ENCODE results near the gene FGD3.

FGD3 gene

DNA sequence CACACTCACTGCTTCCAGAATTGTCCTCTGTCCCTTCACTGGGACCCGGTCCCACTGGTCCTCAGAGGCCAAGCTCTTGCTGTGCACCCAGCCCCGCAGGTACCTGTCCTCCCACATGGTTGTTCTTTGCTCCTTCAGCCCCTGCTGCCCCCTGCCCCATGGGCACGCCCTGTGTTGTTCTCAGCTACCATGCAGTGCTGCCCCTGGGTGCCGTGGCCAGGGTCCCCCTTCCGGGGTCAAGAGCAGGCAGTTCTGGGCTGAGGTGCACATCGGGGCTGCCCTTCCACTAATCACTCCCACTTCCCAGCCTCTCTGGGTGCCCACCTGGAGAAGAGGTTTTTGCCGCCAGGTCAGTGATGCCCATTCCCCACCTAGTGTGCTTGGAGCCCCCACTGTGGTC lies 79.3 kb downstream of the FGD3 start:
- no peak overlapping the region for H3K27ac ChIP-seq (ENCODE audit: low read depth, low read length)
- no peak overlapping the region for H3K4me2 ChIP-seq (ENCODE audit: low read length)
- H4K8ac ChIP-seq (ENCODE audit: low read depth, low read length) = no peak overlapping the region
- H3K27me3 ChIP-seq (ENCODE audit: insufficient read depth, low read length, poor library complexity) = no peaks in the 10 kb centered on the region
- H3K18ac ChIP-seq (ENCODE audit: low read length) = no peak overlapping the region
- no peak overlapping the region for H3K23ac ChIP-seq (ENCODE audit: low read length)
- H3K4me1 ChIP-seq (ENCODE audit: control insufficient read depth, low read depth, low read length) = no peaks in the 10 kb centered on the region
- no peak overlapping the region for H2BK120ac ChIP-seq (ENCODE audit: low read depth, low read length)
- H2BK5ac ChIP-seq (ENCODE audit: low read length) = no peak overlapping the region
- DNase-seq = no peak
- no peak overlapping the region for H3K4me3 ChIP-seq (ENCODE audit: low read length)
- no CpG with 5 or more reads among the region's 7 CpGs for WGBS (ENCODE audit: extremely low coverage, insufficient coverage, low lambda C conversion rate)
- H2BK15ac ChIP-seq (replicated peaks; ENCODE audit: low read depth) = no peak overlapping the region
- H3K9ac ChIP-seq (ENCODE audit: low read length) = no peak overlapping the region
- no peak overlapping the region for H3K4ac ChIP-seq (ENCODE audit: low read depth, low read length)
- H3K56ac ChIP-seq (ENCODE audit: low read length) = no peak overlapping the region
- no peaks in the 10 kb centered on the region for H3K79me1 ChIP-seq (ENCODE audit: low read length)
- no peak overlapping the region for H4K5ac ChIP-seq (ENCODE audit: low read length)
- H2AK5ac ChIP-seq (ENCODE audit: low read length) = no peak overlapping the region
- no peaks in the 10 kb centered on the region for H3K36me3 ChIP-seq (ENCODE audit: control insufficient read depth, insufficient read depth, low read length)
- H3K79me2 ChIP-seq (ENCODE audit: control insufficient read depth, insufficient read depth, low read length) = no peaks in the 10 kb centered on the region

- Histone ChIP-seq H3K27ac (ENCODE audit: low read depth, low read length) (no peak overlapping the region), H3K27me3 (ENCODE audit: insufficient read depth, low read length, poor library complexity) (no peaks in the 10 kb centered on the region), H2BK120ac (ENCODE audit: low read depth, low read length) (no peak overlapping the region), H3K23ac (ENCODE audit: low read length) (no peak overlapping the region), H3K4ac (ENCODE audit: low read depth, low read length) (no peak overlapping the region), H3K4me1 (ENCODE audit: control insufficient read depth, low read depth, low read length) (no peaks in the 10 kb centered on the region), H3K4me3 (ENCODE audit: low read length) (no peak overlapping the region), H3K36me3 (ENCODE audit: control insufficient read depth, insufficient read depth, low read length) (no peaks in the 10 kb centered on the region), H2AK5ac (ENCODE audit: low read length) (no peak overlapping the region), H3K79me1 (ENCODE audit: low read length) (no peaks in the 10 kb centered on the region), H3K4me2 (ENCODE audit: low read length) (no peak overlapping the region), H3K79me2 (ENCODE audit: control insufficient read depth, insufficient read depth, low read length) (no peaks in the 10 kb centered on the region), H4K5ac (ENCODE audit: low read length) (no peak overlapping the region), H3K56ac (ENCODE audit: low read length) (no peak overlapping the region), H3K9ac (ENCODE audit: low read length) (no peak overlapping the region), H2BK15ac (replicated peaks; ENCODE audit: low read depth) (no peak overlapping the region), H2BK5ac (ENCODE audit: low read length) (no peak overlapping the region), H4K8ac (ENCODE audit: low read depth, low read length) (no peak overlapping the region), H3K18ac (ENCODE audit: low read length) (no peak overlapping the region)
- DNase-seq = no peak
- WGBS (ENCODE audit: extremely low coverage, insufficient coverage, low lambda C conversion rate) = no CpG with 5 or more reads among the region's 10 CpGs
Measured at GRCh38 chr9:93027750-93028149, 80.4 kb downstream of the FGD3 start.

GRCh38 chr9:93028448-93029006 lies 81.2 kb downstream of the FGD3 start:
- no CpG with 5 or more reads among the region's 6 CpGs for WGBS (ENCODE audit: extremely low coverage, insufficient coverage, low lambda C conversion rate)
- no peak overlapping the region for H3K4me2 ChIP-seq (ENCODE audit: low read length)
- H3K18ac ChIP-seq (ENCODE audit: low read length) = no peak overlapping the region

DNA sequence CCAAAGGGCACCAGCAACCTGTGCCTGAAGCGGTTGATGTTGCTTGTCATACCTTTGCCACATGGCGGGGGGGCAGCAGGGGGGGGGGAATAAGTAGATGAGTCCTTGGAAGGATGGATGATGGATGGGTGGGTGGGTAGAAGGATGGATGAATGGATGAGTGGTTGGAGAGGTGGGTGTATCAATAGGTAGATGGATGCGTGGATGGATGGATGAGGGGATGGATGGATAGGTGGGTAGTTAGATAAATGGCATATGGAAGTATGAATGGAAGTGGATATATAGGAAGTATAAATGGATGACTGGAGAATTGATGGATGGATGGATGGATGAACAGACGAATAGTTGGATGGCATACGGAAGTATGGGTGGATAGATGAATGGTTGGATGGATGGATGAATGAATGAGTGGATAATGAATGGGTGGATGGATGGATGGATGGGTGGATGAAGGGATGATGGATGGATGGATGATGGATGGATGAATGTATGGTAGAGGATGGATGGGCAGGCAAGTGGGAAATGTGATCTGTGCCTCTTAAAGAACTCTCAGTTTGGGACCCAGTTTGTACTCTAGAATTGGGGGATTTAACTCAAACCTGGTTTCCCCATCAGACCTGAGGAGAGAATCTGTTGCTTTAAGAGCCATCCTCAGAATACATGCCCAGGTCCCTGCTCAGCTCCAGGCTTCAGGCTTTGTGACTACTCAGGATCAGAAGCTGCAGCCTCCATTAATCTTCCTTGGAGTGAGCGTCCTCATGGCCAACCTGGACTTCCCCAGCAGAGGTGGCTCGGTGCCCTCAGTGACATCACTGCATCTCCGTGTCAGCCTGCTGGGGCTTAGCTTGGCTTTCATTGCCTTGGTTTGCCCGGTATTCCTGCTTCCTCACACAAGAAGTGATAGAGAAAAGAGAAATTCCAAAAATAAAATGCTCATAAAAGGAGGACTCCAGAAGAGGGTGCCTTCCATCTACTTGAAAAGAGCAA lies 83.6 kb downstream of the FGD3 start:
- H3K4ac ChIP-seq (ENCODE audit: low read depth, low read length) = no peak overlapping the region
- no peaks in the 10 kb centered on the region for H3K79me1 ChIP-seq (ENCODE audit: low read length)
- no peaks in the 10 kb centered on the region for H3K27me3 ChIP-seq (ENCODE audit: insufficient read depth, low read length, poor library complexity)
- H2BK120ac ChIP-seq (ENCODE audit: low read depth, low read length) = no peak overlapping the region
- no peaks in the 10 kb centered on the region for H3K36me3 ChIP-seq (ENCODE audit: control insufficient read depth, insufficient read depth, low read length)
- H3K4me3 ChIP-seq (ENCODE audit: low read length) = no peak overlapping the region
- no peaks in the 10 kb centered on the region for H3K79me2 ChIP-seq (ENCODE audit: control insufficient read depth, insufficient read depth, low read length)
- H2AK5ac ChIP-seq (ENCODE audit: low read length) = no peak overlapping the region
- no peak overlapping the region for H3K4me2 ChIP-seq (ENCODE audit: low read length)
- H3K56ac ChIP-seq (ENCODE audit: low read length) = no peak overlapping the region
- H4K5ac ChIP-seq (ENCODE audit: low read length) = no peak overlapping the region
- H3K27ac ChIP-seq (ENCODE audit: low read depth, low read length) = no peak overlapping the region
- no peak for DNase-seq
- no peak overlapping the region for H4K8ac ChIP-seq (ENCODE audit: low read depth, low read length)
- H2BK15ac ChIP-seq (replicated peaks; ENCODE audit: low read depth) = no peak overlapping the region
- H3K4me1 ChIP-seq (ENCODE audit: control insufficient read depth, low read depth, low read length) = no peaks in the 10 kb centered on the region
- no peak overlapping the region for H3K23ac ChIP-seq (ENCODE audit: low read length)
- no peak overlapping the region for H2BK5ac ChIP-seq (ENCODE audit: low read length)
- no peak overlapping the region for H3K9ac ChIP-seq (ENCODE audit: low read length)
- no peak overlapping the region for H3K18ac ChIP-seq (ENCODE audit: low read length)
- WGBS (ENCODE audit: extremely low coverage, insufficient coverage, low lambda C conversion rate) = 100% methylated on average over 3 of the region's 9 CpGs

More at GRCh38 chr9:93028448-93029006, 81.2 kb downstream of the FGD3 start:
- no peak overlapping the region for H2BK5ac ChIP-seq (ENCODE audit: low read length)
- H2AK5ac ChIP-seq (ENCODE audit: low read length) = no peak overlapping the region
- no peak overlapping the region for H3K4me3 ChIP-seq (ENCODE audit: low read length)
- no peak for DNase-seq
- H4K8ac ChIP-seq (ENCODE audit: low read depth, low read length) = no peak overlapping the region
- H3K4ac ChIP-seq (ENCODE audit: low read depth, low read length) = no peak overlapping the region
- H3K56ac ChIP-seq (ENCODE audit: low read length) = no peak overlapping the region
- no peaks in the 10 kb centered on the region for H3K79me1 ChIP-seq (ENCODE audit: low read length)
- H3K23ac ChIP-seq (ENCODE audit: low read length) = no peak overlapping the region
- H3K79me2 ChIP-seq (ENCODE audit: control insufficient read depth, insufficient read depth, low read length) = no peaks in the 10 kb centered on the region
- H3K27ac ChIP-seq (ENCODE audit: low read depth, low read length) = no peak overlapping the region
- no peak overlapping the region for H2BK120ac ChIP-seq (ENCODE audit: low read depth, low read length)
- no peaks in the 10 kb centered on the region for H3K36me3 ChIP-seq (ENCODE audit: control insufficient read depth, insufficient read depth, low read length)
- H3K27me3 ChIP-seq (ENCODE audit: insufficient read depth, low read length, poor library complexity) = no peaks in the 10 kb centered on the region
- no peaks in the 10 kb centered on the region for H3K4me1 ChIP-seq (ENCODE audit: control insufficient read depth, low read depth, low read length)
- no peak overlapping the region for H4K5ac ChIP-seq (ENCODE audit: low read length)
- no peak overlapping the region for H3K9ac ChIP-seq (ENCODE audit: low read length)
- H2BK15ac ChIP-seq (replicated peaks; ENCODE audit: low read depth) = no peak overlapping the region

GRCh38 chr9:93031629-93032430 lies 84.5 kb downstream of the FGD3 start:
- H3K79me2 ChIP-seq (ENCODE audit: control insufficient read depth, insufficient read depth, low read length) = no peaks in the 10 kb centered on the region
- WGBS (ENCODE audit: extremely low coverage, insufficient coverage, low lambda C conversion rate) = no CpG with 5 or more reads among the region's 10 CpGs
- no peak overlapping the region for H2BK120ac ChIP-seq (ENCODE audit: low read depth, low read length)
- no peak overlapping the region for H2BK15ac ChIP-seq (replicated peaks; ENCODE audit: low read depth)
- H3K4ac ChIP-seq (ENCODE audit: low read depth, low read length) = no peak overlapping the region
- H3K36me3 ChIP-seq (ENCODE audit: control insufficient read depth, insufficient read depth, low read length) = no peaks in the 10 kb centered on the region
- no peak overlapping the region for H3K27ac ChIP-seq (ENCODE audit: low read depth, low read length)
- H3K9ac ChIP-seq (ENCODE audit: low read length) = no peak overlapping the region
- H3K4me2 ChIP-seq (ENCODE audit: low read length) = no peak overlapping the region
- no peak overlapping the region for H2BK5ac ChIP-seq (ENCODE audit: low read length)
- no peaks in the 10 kb centered on the region for H3K27me3 ChIP-seq (ENCODE audit: insufficient read depth, low read length, poor library complexity)
- H2AK5ac ChIP-seq (ENCODE audit: low read length) = no peak overlapping the region
- no peaks in the 10 kb centered on the region for H3K4me1 ChIP-seq (ENCODE audit: control insufficient read depth, low read depth, low read length)
- H4K8ac ChIP-seq (ENCODE audit: low read depth, low read length) = no peak overlapping the region
- H3K18ac ChIP-seq (ENCODE audit: low read length) = no peak overlapping the region
- DNase-seq = no peak
- H3K79me1 ChIP-seq (ENCODE audit: low read length) = no peaks in the 10 kb centered on the region
- no peak overlapping the region for H3K23ac ChIP-seq (ENCODE audit: low read length)
- no peak overlapping the region for H3K56ac ChIP-seq (ENCODE audit: low read length)
- no peak overlapping the region for H4K5ac ChIP-seq (ENCODE audit: low read length)
- no peak overlapping the region for H3K4me3 ChIP-seq (ENCODE audit: low read length)

All from mesendoderm (in vitro differentiated cells).